ENCODE data around the gene ARHGEF6. TPM values are rescaled to one million over a fixed set of nuclear protein-coding genes. Genes with fewer than 3 reads are reported as not detected.

ARHGEF6 gene
- total RNA-seq, 2 experiments from 2014 or later, result 50.8 to 64.5 TPM

GRCh38 chrX:136711147-136711546 is 69.6 kb downstream of the ARHGEF6 start:
- no TSS peak for BruUV-seq (replicated peaks)
- no peaks in the 10 kb centered on the region for H4K20me1 ChIP-seq (ENCODE audit: insufficient read depth, low read length)
- H3K4me2 ChIP-seq (ENCODE audit: low read length), result no peak overlapping the region
- no peak overlapping the region for H3K4me3 ChIP-seq (ENCODE audit: low read depth, low read length, poor library complexity, severe bottlenecking)
- peak; percentile 7 for DNase-seq (ENCODE audit: low spot score)
- H3K27ac ChIP-seq (ENCODE audit: low read depth, low read length, poor library complexity, severe bottlenecking), result no peak overlapping the region
- H3K9me3 ChIP-seq (ENCODE audit: low read length), result no peaks in the 10 kb centered on the region
- H3K79me2 ChIP-seq (ENCODE audit: insufficient read depth, low read depth, low read length), result no peaks in the 10 kb centered on the region
- H3K36me3 ChIP-seq (ENCODE audit: insufficient read depth, low read length), result peaks cover 38% of the 10 kb centered on the region
- ChIA-PET CTCF (ENCODE audit: unreplicated experiment) (no interaction called here), POLR2A (no interaction called here)
- intact Hi-C loops (cut with micrococcal nuclease; ENCODE audit: unreplicated experiment), result loop anchor here (1.0 kb wide), 1 partner anchor 214 kb away; no protein-coding TSS in a partner anchor
- peaks cover 26% of the 10 kb centered on the region for H3K4me1 ChIP-seq (ENCODE audit: insufficient read depth, low read length, poor library complexity, severe bottlenecking)
- no peak overlapping the region for H2AFZ ChIP-seq (ENCODE audit: low read length)
- TF ChIP-seq CTCF (conservative IDR thresholded peaks at IDR 0.05; ENCODE audit: low read length) (peak; percentile 57), EZH2phosphoT487 (IDR thresholded peaks at IDR 0.05; ENCODE audit: borderline replicate concordance, low read depth, low read length) (no peak)
- H3K9me2 ChIP-seq (ENCODE audit: insufficient read depth, low read length), result no peaks in the 10 kb centered on the region

DNA sequence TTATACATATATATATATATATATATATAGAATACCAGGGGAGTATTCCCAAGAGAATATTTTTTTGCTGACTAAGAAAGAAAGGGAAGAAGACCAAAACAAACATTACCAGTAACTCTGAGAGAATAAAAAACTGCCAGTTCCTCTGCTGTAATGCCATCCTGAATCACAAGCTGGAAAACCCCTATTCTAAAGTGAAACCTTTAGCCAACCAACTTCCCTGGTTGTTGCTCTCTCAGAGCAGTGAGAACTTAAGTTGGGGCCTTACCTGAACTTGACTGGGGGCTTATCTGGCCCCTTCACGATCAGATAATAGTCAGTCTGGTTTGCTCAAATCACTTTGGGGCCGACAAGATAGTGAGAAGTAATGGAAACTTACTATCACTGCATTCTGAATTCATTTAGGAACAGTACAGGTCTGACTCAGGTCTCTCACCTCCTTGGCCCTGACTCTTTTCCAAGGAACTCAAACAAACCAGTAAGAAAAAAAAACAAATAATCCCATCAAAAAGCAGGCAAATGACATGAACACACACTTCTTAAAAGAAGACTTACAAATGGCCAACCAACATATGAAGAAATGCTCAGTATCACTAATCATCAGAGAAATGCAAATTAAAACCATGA is 70.3 kb downstream of the ARHGEF6 start:
- CTCF ChIA-PET (ENCODE audit: unreplicated experiment), result no interaction called here
- H3K4me3 ChIP-seq (ENCODE audit: low read depth, low read length, poor library complexity, severe bottlenecking), result no peak overlapping the region
- H3K27ac ChIP-seq (ENCODE audit: low read depth, low read length, poor library complexity, severe bottlenecking), result no peak overlapping the region
- no peaks in the 10 kb centered on the region for H3K9me2 ChIP-seq (ENCODE audit: insufficient read depth, low read length)
- no peak overlapping the region for H3K4me2 ChIP-seq (ENCODE audit: low read length)
- no TSS peak for BruUV-seq (replicated peaks)
- intact Hi-C loops (cut with micrococcal nuclease; ENCODE audit: unreplicated experiment), result no loop called here
- no peaks in the 10 kb centered on the region for H3K79me2 ChIP-seq (ENCODE audit: insufficient read depth, low read depth, low read length)
- DNase-seq (ENCODE audit: low spot score), result no peak
- peaks cover 19% of the 10 kb centered on the region for H3K4me1 ChIP-seq (ENCODE audit: insufficient read depth, low read length, poor library complexity, severe bottlenecking)
- H2AFZ ChIP-seq (ENCODE audit: low read length), result no peak overlapping the region
- TF ChIP-seq CTCF (conservative IDR thresholded peaks at IDR 0.05; ENCODE audit: low read length) (no peak), EZH2phosphoT487 (IDR thresholded peaks at IDR 0.05; ENCODE audit: borderline replicate concordance, low read depth, low read length) (no peak)
- no peaks in the 10 kb centered on the region for H3K9me3 ChIP-seq (ENCODE audit: low read length)
- no peaks in the 10 kb centered on the region for H4K20me1 ChIP-seq (ENCODE audit: insufficient read depth, low read length)
- POLR2A ChIA-PET, result no interaction called here
- peaks cover 45% of the 10 kb centered on the region for H3K36me3 ChIP-seq (ENCODE audit: insufficient read depth, low read length)

DNA sequence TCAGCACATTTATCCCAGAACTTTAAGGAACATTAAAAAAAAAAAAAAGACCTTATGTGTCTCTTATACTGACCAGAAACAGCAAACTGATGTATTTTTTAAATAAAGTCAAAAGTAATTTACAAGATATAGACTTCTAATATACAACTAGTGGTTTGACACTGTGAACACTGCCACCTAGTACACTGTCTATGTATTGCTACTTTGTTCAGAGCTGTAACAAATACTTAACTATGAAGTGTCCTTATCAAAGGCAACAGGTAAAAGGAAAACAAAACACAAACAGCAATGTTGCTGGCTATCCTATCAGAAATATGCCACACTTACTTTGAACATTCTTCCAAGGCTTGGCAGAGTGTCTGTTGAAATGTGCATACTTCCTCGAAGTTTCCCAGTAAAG is 72.4 kb downstream of the ARHGEF6 start:
- H3K36me3 ChIP-seq (ENCODE audit: insufficient read depth, low read length), result peaks cover 63% of the 10 kb centered on the region
- H3K4me3 ChIP-seq (ENCODE audit: low read depth, low read length, poor library complexity, severe bottlenecking), result no peak overlapping the region
- no peaks in the 10 kb centered on the region for H4K20me1 ChIP-seq (ENCODE audit: insufficient read depth, low read length)
- H2AFZ ChIP-seq (ENCODE audit: low read length), result no peak overlapping the region
- BruUV-seq (replicated peaks), result no TSS peak
- H3K27ac ChIP-seq (ENCODE audit: low read depth, low read length, poor library complexity, severe bottlenecking), result no peak overlapping the region
- intact Hi-C loops (cut with micrococcal nuclease; ENCODE audit: unreplicated experiment), result no loop called here
- no peak for TF ChIP-seq EZH2phosphoT487 (IDR thresholded peaks at IDR 0.05; ENCODE audit: borderline replicate concordance, low read depth, low read length)
- TF ChIP-seq CTCF (conservative IDR thresholded peaks at IDR 0.05; ENCODE audit: low read length), result peak; percentile 72
- H3K4me2 ChIP-seq (ENCODE audit: low read length), result no peak overlapping the region
- DNase-seq (ENCODE audit: low spot score), result peak; percentile 14
- no peaks in the 10 kb centered on the region for H3K9me2 ChIP-seq (ENCODE audit: insufficient read depth, low read length)
- H3K4me1 ChIP-seq (ENCODE audit: insufficient read depth, low read length, poor library complexity, severe bottlenecking), result peaks cover 7% of the 10 kb centered on the region
- no peaks in the 10 kb centered on the region for H3K9me3 ChIP-seq (ENCODE audit: low read length)
- POLR2A ChIA-PET, result no interaction called here
- no peaks in the 10 kb centered on the region for H3K79me2 ChIP-seq (ENCODE audit: insufficient read depth, low read depth, low read length)
- CTCF ChIA-PET (ENCODE audit: unreplicated experiment), result no interaction called here
